Naive thymus-derived CD8-positive, alpha-beta T cell (primary cell): ENCODE data around the gene PRMT5. TPM values are rescaled to one million over a fixed set of nuclear protein-coding genes. Genes with fewer than 3 reads are reported as not detected.

ENCODE experiments used
- ATAC-seq, 2 donors: fragments of 150-1000 bp; cut with Tn5 transposase in 1 of 2; sonication (Bioruptor Pico), chemical (Tn5 transposase) in 1 of 2; 1 replicate in 1 of 2; 2 replicates in 1 of 2; pipeline ENCODE4 v1.10.0; 2021; ENCODE audit warnings: mild to moderate bottlenecking in 2 of 2, moderate library complexity in 2 of 2
- POLR2A ChIA-PET: fragments of 350-600 bp; sonication (Branson Sonifier 250); formaldehyde crosslinking; loops from one replicate; lab custom pipeline; 2021; ENCODE audit warnings: antibody characterized with exemption; lab: Charles Lee
- DNase-seq, 10 donors: peaks; one replicate each; pipeline versions ENCODE4 v3.0.0 to v3.0.0-alpha.2; 2020 to 2022
- H3K27ac Mint-ChIP-seq, 10 donors: one replicate each; pipeline ENCODE4 v1.8.0; 2020 to 2022; ENCODE audit warnings: mild to moderate bottlenecking in 10 of 10, mixed read lengths in 10 of 10, moderate library complexity in 4 of 10, inconsistent platforms in 1 of 10
- H3K27me3 Mint-ChIP-seq, 5 donors: one replicate each; pipeline ENCODE4 v1.8.0; 2021 to 2022; ENCODE audit warnings: mixed read lengths in 5 of 5
- H3K36me3 Mint-ChIP-seq, 3 donors: one replicate each; pipeline ENCODE4 v1.8.0; 2020 to 2022; ENCODE audit warnings: mixed read lengths in 3 of 3, mild to moderate bottlenecking in 2 of 3, inconsistent platforms in 1 of 3
- H3K4me1 Mint-ChIP-seq, 4 donors: one replicate each; pipeline ENCODE4 v1.8.0; 2021 to 2022; ENCODE audit warnings: mixed read lengths in 4 of 4
- H3K4me3 Mint-ChIP-seq, 10 donors: one replicate each; pipeline ENCODE4 v1.8.0; 2020 to 2022; ENCODE audit warnings: mild to moderate bottlenecking in 10 of 10, mixed read lengths in 10 of 10, moderate library complexity in 6 of 10, inconsistent platforms in 1 of 10
- H3K9me3 Mint-ChIP-seq, 9 donors: one replicate each; pipeline ENCODE4 v1.8.0; 2020 to 2022; ENCODE audit warnings: mixed read lengths in 9 of 9, mild to moderate bottlenecking in 3 of 9, inconsistent platforms in 1 of 9, moderate library complexity in 1 of 9
- polyA plus RNA-seq, 3 donors: library from polyadenylated mRNA; unstranded; fragments of 300-500 nt; fragmentation: Illumina TruSeq; gene quantifications; one replicate each; pipeline ENCODE4 v1.2.3, GENCODE V29; 2021
- total RNA-seq, 8 experiments: library from RNA in 2 of 8; stranded (reverse) in 2 of 8; gene quantifications; one replicate each; pipeline ENCODE4 v1.2.3 and lab custom pipeline; 2021 to 2026

The PRMT5 gene
- total and polyA plus RNA-seq, 5 experiments from 2014 or later = 37.7 to 67.3 (median 42.4) TPM

- peaks cover 0 to 17% (median 6%) of the 10 kb centered on the region in 3 donors for H3K36me3 Mint-ChIP-seq
- H3K27ac Mint-ChIP-seq = peak overlapping the region in 8 of 10 donors; percentile 10 to 88 (median 50)
- H3K27me3 Mint-ChIP-seq = no peaks in the 10 kb centered on the region
- no peaks in the 10 kb centered on the region for H3K9me3 Mint-ChIP-seq
- H3K4me1 Mint-ChIP-seq = peaks cover 21 to 47% (median 42%) of the 10 kb centered on the region in 4 donors
- POLR2A ChIA-PET = interaction anchor here (0.7 to 11.2 kb wide), 6 partner anchors 10 to 73 kb away, joined by 3 to 118 read pairs (median 8); partner anchors contain the start of genes LRP10 and RBM23
- ATAC-seq (peak in 1 of 2 donors; percentile 14), DNase-seq (peak in 7 of 10 donors; percentile 30 to 71 (median 46))
- no peak overlapping the region for H3K4me3 Mint-ChIP-seq
Measured at GRCh38 chr14:22882529-22883172, 46.5 kb downstream of the PRMT5 start.

GRCh38 chr14:22882064-22882463 is 47.1 kb downstream of the PRMT5 start:
- ATAC-seq = no peak
- no peaks in the 10 kb centered on the region for H3K27me3 Mint-ChIP-seq
- DNase-seq = no peak
- no peaks in the 10 kb centered on the region for H3K9me3 Mint-ChIP-seq
- no peak overlapping the region for H3K4me3 Mint-ChIP-seq
- POLR2A ChIA-PET = interaction anchor here (0.7 to 11.2 kb wide), 5 partner anchors 9 to 37 kb away, joined by 3 to 118 read pairs (median 13); partner anchors contain the start of genes LRP10 and RBM23
- H3K36me3 Mint-ChIP-seq = peaks cover 0 to 22% (median 8%) of the 10 kb centered on the region in 3 donors
- peaks cover 18 to 41% (median 36%) of the 10 kb centered on the region in 4 donors for H3K4me1 Mint-ChIP-seq
- peak overlapping the region in 9 of 10 donors; percentile 10 to 78 (median 51) for H3K27ac Mint-ChIP-seq

- H3K4me3 Mint-ChIP-seq = no peak overlapping the region
- ATAC-seq = no peak
- POLR2A ChIA-PET = no interaction called here
- peaks cover 15 to 30% (median 26%) of the 10 kb centered on the region in 4 donors for H3K4me1 Mint-ChIP-seq
- no peaks in the 10 kb centered on the region for H3K27me3 Mint-ChIP-seq
- no peaks in the 10 kb centered on the region for H3K9me3 Mint-ChIP-seq
- peaks cover 0 to 54% (median 13%) of the 10 kb centered on the region in 3 donors for H3K36me3 Mint-ChIP-seq
- no peak for DNase-seq
- peak overlapping the region in 6 of 10 donors; percentile 5 to 62 (median 23) for H3K27ac Mint-ChIP-seq
Measured at GRCh38 chr14:22878271-22879246, 50.6 kb downstream of the PRMT5 start.

GRCh38 chr14:22877000-22877501 is 52.1 kb downstream of the PRMT5 start:
- POLR2A ChIA-PET = interaction anchor here (0.8 kb wide), 1 partner anchor 23 kb away, joined by 3 read pairs; no protein-coding TSS in a partner anchor
- H3K4me1 Mint-ChIP-seq = peaks cover 13 to 28% (median 23%) of the 10 kb centered on the region in 4 donors
- DNase-seq (no peak), ATAC-seq (no peak)
- H3K27ac Mint-ChIP-seq = peak overlapping the region in 1 of 10 donors; percentile 33
- H3K4me3 Mint-ChIP-seq = no peak overlapping the region
- no peaks in the 10 kb centered on the region for H3K9me3 Mint-ChIP-seq
- H3K36me3 Mint-ChIP-seq = peaks cover 0 to 65% (median 17%) of the 10 kb centered on the region in 3 donors
- H3K27me3 Mint-ChIP-seq = no peaks in the 10 kb centered on the region

- peak overlapping the region in 1 of 10 donors; percentile 60 for H3K4me3 Mint-ChIP-seq
- peaks cover 0 to 65% (median 17%) of the 10 kb centered on the region in 3 donors for H3K36me3 Mint-ChIP-seq
- peak overlapping the region in 1 of 10 donors; percentile 63 for H3K27ac Mint-ChIP-seq
- H3K9me3 Mint-ChIP-seq = no peaks in the 10 kb centered on the region
- ATAC-seq (no peak), DNase-seq (no peak)
- POLR2A ChIA-PET = interaction anchor here (0.5 to 7.2 kb wide), 4 partner anchors 10 to 33 kb away, joined by 3 to 118 read pairs (median 5); partner anchors contain the start of gene REM2
- H3K4me1 Mint-ChIP-seq = peaks cover 10 to 27% (median 23%) of the 10 kb centered on the region in 4 donors
- no peaks in the 10 kb centered on the region for H3K27me3 Mint-ChIP-seq
Measured at GRCh38 chr14:22875748-22876319, 53.3 kb downstream of the PRMT5 start.

GRCh38 chr14:22875003-22875747 is 54.0 kb downstream of the PRMT5 start:
- Mint-ChIP-seq H3K36me3 (peaks cover 0 to 65% (median 17%) of the 10 kb centered on the region in 3 donors), H3K4me1 (peaks cover 11 to 33% (median 29%) of the 10 kb centered on the region in 4 donors), H3K4me3 (peak overlapping the region in 1 of 10 donors; percentile 45), H3K9me3 (no peaks in the 10 kb centered on the region), H3K27ac (no peak overlapping the region), H3K27me3 (no peaks in the 10 kb centered on the region)
- POLR2A ChIA-PET = interaction anchor here (7.2 kb wide), 1 partner anchor 11 kb away, joined by 118 read pairs; the partner anchor contains the start of gene REM2
- DNase-seq (no peak), ATAC-seq (no peak)

GRCh38 chr14:22872833-22873520 is 56.2 kb downstream of the PRMT5 start:
- ATAC-seq (no peak), DNase-seq (no peak)
- POLR2A ChIA-PET = interaction anchor here (0.6 to 7.2 kb wide), 16 partner anchors 12 to 1423 kb away, joined by 3 to 118 read pairs (median 6); partner anchors contain the start of genes OXA1L, RBM23 and REM2
- Mint-ChIP-seq H3K27ac (peak overlapping the region; percentile 82 to 98 (median 91)), H3K4me3 (peak overlapping the region; percentile 90 to 95 (median 92)), H3K9me3 (no peaks in the 10 kb centered on the region), H3K4me1 (peaks cover 11 to 39% (median 31%) of the 10 kb centered on the region in 4 donors), H3K27me3 (no peaks in the 10 kb centered on the region), H3K36me3 (peaks cover 0 to 52% (median 13%) of the 10 kb centered on the region in 3 donors)

GRCh38 chr14:22872033-22872832 is 56.9 kb downstream of the PRMT5 start:
- ATAC-seq (peak; percentile 46 to 49), DNase-seq (peak; percentile 49 to 81 (median 69))
- Mint-ChIP-seq H3K4me1 (peaks cover 9 to 39% (median 31%) of the 10 kb centered on the region in 4 donors), H3K36me3 (peaks cover 0 to 44% (median 9%) of the 10 kb centered on the region in 3 donors), H3K27ac (peak overlapping the region; percentile 82 to 99 (median 98)), H3K27me3 (no peaks in the 10 kb centered on the region), H3K9me3 (no peaks in the 10 kb centered on the region), H3K4me3 (peak overlapping the region; percentile 90 to 99 (median 94))
- POLR2A ChIA-PET = interaction anchor here (0.6 to 7.2 kb wide), 16 partner anchors 11 to 1424 kb away, joined by 3 to 118 read pairs (median 8); partner anchors contain the start of genes MRPL52, OXA1L, RBM23 and REM2

- peak within 1 kb of the TSS; percentile 84 to 100 (median 98) for H3K27ac Mint-ChIP-seq
Measured at GRCh38 chr14:22871224-22872032, 57.7 kb downstream of the PRMT5 start, which contains the start of gene LRP10. Gene LRP10, plus strand, starts transcription at chr14:22871740. Its CDS starts 564 bp downstream, at chr14:22872304.

More at GRCh38 chr14:22871224-22872032, 57.7 kb downstream of the PRMT5 start, which contains the start of gene LRP10:
- peak; percentile 76 to 79 for ATAC-seq
- Mint-ChIP-seq H3K9me3 (no peaks in the 10 kb centered on the region), H3K4me3 (peak within 1 kb of the TSS; percentile 90 to 99 (median 94)), H3K4me1 (peaks cover 11 to 39% (median 32%) of the 10 kb centered on the region in 4 donors), H3K27me3 (no peaks in the 10 kb centered on the region), H3K36me3 (peaks cover 0 to 37% (median 9%) of the 10 kb centered on the region in 3 donors)
- POLR2A ChIA-PET = interaction anchor here (0.6 to 7.2 kb wide), 22 partner anchors 12 to 1617 kb away, joined by 3 to 118 read pairs (median 4); partner anchors contain the start of genes ACIN1, C14orf119, MRPL52 and OXA1L
- peak; percentile 59 to 86 (median 67) for DNase-seq
